Measurements from ENCODE around the gene KANK2. TPM values are rescaled to one million over a fixed set of nuclear protein-coding genes. Genes with fewer than 3 reads are reported as not detected.
A peak's percentile ranks its signal among the peaks of the same experiment; 100 is the strongest.

Gene KANK2
- total and polyA plus RNA-seq, 12 donors = 23.7 to 395 (median 133) TPM

DNA sequence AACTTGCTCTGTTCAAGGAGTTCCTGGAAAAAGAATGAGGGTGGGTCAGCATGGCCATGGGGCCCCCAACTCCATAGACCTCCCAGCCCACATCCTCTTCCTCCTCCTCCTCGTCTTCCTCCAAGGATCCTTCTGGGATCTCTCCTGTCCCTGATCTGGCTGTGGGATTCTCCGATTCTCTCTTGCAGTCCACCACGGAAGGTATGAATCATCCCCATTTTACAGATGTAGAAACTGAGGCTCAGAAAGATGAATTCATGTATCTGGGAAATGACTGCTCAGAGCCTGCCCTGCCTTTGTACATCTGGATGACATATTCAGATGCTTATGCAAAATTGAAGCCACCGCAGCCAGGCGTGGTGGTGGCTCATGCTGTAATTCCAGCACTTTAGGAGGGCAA lies 2.2 kb upstream of the KANK2 start:
- H3K4me1 ChIP-seq (replicated peaks in 1 of 2) = peaks cover 42 to 53% of the 10 kb centered on the region in 2 donors
- no peak overlapping the region for H3K4me3 ChIP-seq
- H3K36me3 ChIP-seq (replicated peaks in 1 of 2) = no peaks in the 10 kb centered on the region
- 75 to 95% (median 91%) methylated on average over 5 of the region's 5 CpGs for WGBS, 4 donors
- no peaks in the 10 kb centered on the region for H3K9me3 ChIP-seq (replicated peaks in 1 of 3)
- TF ChIP-seq, protein P1, sequence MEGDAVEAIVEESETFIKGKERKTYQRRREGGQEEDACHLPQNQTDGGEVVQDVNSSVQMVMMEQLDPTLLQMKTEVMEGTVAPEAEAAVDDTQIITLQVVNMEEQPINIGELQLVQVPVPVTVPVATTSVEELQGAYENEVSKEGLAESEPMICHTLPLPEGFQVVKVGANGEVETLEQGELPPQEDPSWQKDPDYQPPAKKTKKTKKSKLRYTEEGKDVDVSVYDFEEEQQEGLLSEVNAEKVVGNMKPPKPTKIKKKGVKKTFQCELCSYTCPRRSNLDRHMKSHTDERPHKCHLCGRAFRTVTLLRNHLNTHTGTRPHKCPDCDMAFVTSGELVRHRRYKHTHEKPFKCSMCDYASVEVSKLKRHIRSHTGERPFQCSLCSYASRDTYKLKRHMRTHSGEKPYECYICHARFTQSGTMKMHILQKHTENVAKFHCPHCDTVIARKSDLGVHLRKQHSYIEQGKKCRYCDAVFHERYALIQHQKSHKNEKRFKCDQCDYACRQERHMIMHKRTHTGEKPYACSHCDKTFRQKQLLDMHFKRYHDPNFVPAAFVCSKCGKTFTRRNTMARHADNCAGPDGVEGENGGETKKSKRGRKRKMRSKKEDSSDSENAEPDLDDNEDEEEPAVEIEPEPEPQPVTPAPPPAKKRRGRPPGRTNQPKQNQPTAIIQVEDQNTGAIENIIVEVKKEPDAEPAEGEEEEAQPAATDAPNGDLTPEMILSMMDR (IDR thresholded peaks at IDR 0.05) = no peak
- no peak for TF ChIP-seq POLR2A (IDR thresholded peaks at IDR 0.05)
- no peaks in the 10 kb centered on the region for H3K27me3 ChIP-seq
- intact Hi-C loops (cut with DNase I) = no loop called here
- H3K27ac ChIP-seq = peak overlapping the region in 1 of 5 donors; percentile 52
- no peak for DNase-seq

DNA sequence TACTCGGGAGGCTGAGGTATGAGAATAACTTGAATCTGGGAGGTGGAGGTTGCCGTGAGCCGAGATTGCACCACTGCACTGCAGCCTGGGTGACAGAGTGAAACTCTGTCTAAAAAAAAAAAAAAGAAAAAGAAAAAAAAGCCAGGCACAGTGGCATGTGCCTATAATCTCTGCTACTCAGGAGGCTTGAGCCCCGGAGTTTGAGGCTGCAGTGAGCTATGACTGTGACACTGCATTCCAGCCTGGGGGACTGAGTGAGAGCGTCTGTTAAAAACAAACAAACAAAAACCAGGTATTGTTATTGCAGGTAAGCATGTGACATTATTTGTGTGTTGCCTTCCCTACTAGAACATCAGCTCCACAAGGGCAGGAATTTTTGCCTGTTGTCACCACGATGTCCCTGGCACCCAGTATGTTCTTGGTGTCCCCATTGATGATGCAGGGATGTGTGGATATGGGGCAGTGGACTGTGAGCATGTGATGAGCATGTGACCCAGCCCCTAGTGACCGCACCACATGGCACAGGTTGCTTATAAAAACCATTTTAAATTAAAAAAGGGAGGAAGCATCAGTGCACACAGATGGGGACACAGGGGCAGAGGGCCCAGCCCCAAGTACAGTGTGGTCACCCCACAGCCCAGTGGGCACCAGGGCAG lies 1.6 kb upstream of the KANK2 start:
- intact Hi-C loops (cut with DNase I) = no loop called here
- TF ChIP-seq, protein P1 (IDR thresholded peaks at IDR 0.05) = no peak
- no peak for TF ChIP-seq POLR2A (IDR thresholded peaks at IDR 0.05)
- Histone ChIP-seq H3K36me3 (replicated peaks in 1 of 2) (peaks cover 0 to 4% of the 10 kb centered on the region in 2 donors), H3K4me1 (replicated peaks in 1 of 2) (peaks cover 36 to 46% of the 10 kb centered on the region in 2 donors), H3K27ac (peak overlapping the region in 2 of 5 donors; percentile 26 to 52), H3K27me3 (no peaks in the 10 kb centered on the region), H3K4me3 (no peak overlapping the region), H3K9me3 (replicated peaks in 1 of 3) (no peaks in the 10 kb centered on the region)
- WGBS, 4 donors = 51 to 66% (median 54%) methylated on average over 6 to 7 of the region's 7 CpGs
- peak in 1 of 7 donors; percentile 34 for DNase-seq

- H3K4me3 ChIP-seq = peak overlapping the region in 1 of 4 donors; percentile 83
- 55 to 66% (median 63%) methylated on average over 7 of the region's 7 CpGs for WGBS, 4 donors
- peak overlapping the region in 4 of 5 donors; percentile 76 to 95 (median 82) for H3K27ac ChIP-seq
- peaks cover 0 to 12% of the 10 kb centered on the region in 2 donors for H3K36me3 ChIP-seq (replicated peaks in 1 of 2)
- DNase-seq = no peak
- no peaks in the 10 kb centered on the region for H3K9me3 ChIP-seq (replicated peaks in 1 of 3)
- intact Hi-C loops (cut with DNase I) = no loop called here
- TF ChIP-seq, protein P1 (IDR thresholded peaks at IDR 0.05) = no peak
- TF ChIP-seq POLR2A (IDR thresholded peaks at IDR 0.05) = no peak
- peaks cover 31 to 39% of the 10 kb centered on the region in 2 donors for H3K4me1 ChIP-seq (replicated peaks in 1 of 2)
- no peaks in the 10 kb centered on the region for H3K27me3 ChIP-seq
These were observed 810 bp upstream of the KANK2 start for GRCh38 chr19:11198175-11198534.

DNA sequence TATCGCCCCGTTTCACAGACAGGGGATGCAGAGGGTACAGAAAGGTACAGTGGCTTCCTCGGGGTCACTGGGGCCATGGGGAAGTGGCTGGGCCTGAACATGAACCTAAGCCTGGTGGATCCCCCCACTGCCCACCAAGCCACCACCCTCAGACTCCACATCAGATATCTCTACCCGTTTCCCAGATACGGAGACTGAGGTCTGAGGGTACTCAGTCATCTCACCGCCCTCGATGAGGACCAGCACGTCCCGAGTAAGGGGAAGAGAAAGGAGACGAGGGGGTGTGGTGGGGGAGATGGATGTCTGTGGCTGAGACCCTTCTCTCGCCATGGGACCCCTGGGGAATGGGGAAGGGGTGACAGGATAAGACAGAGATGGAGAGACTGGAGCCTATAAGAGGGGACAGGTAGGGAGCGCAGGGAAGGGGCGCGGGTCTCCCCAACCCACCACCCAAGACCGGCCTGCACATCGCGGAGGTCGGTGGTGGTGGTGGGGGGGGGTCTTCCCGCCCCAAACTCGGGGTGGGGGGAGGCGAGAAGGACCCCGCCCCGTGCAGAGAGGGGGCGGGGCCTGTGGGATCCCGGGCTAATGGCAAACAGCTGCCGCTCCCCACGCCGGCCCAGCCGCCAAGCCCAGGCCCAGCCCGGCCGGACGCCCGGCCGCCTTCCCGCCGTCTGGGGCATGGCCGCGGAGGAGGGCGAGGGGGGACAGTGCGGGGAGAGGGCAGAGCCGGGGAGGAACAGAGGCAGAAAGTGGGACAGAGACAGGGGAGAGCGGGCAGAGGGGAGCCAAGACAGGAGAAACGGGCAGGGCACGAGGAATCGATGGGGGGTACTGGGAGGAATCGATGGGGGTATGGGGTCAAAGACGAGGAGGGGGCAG lies 698 bp downstream of the KANK2 start:
- H3K27ac ChIP-seq = peak overlapping the region; percentile 53 to 95 (median 77)
- peak overlapping the region; percentile 60 to 83 (median 67) for H3K4me3 ChIP-seq
- DNase-seq = peak in 3 of 7 donors; percentile 42 to 54 (median 46)
- no peak for TF ChIP-seq POLR2A (IDR thresholded peaks at IDR 0.05)
- peaks cover 29 to 34% of the 10 kb centered on the region in 2 donors for H3K4me1 ChIP-seq (replicated peaks in 1 of 2)
- peaks cover 0 to 25% of the 10 kb centered on the region in 2 donors for H3K36me3 ChIP-seq (replicated peaks in 1 of 2)
- intact Hi-C loops (cut with DNase I) = no loop called here
- H3K27me3 ChIP-seq = no peaks in the 10 kb centered on the region
- H3K9me3 ChIP-seq (replicated peaks in 1 of 3) = no peaks in the 10 kb centered on the region
- WGBS, 4 donors = 13 to 22% (median 16%) methylated on average over 15 to 46 of the region's 47 CpGs

Data from adrenal gland (tissue), 12 donors.